Naive thymus-derived CD4-positive, alpha-beta T cell (primary cell): ENCODE results near the gene GRIK2. TPM values are rescaled to one million over a fixed set of nuclear protein-coding genes. Genes with fewer than 3 reads are reported as not detected.

Experiments used
- ATAC-seq: fragments of 150-1000 bp; cut with Tn5 transposase; 2 replicates; pipeline ENCODE4 v1.10.0; 2021; ENCODE audit warnings: mild to moderate bottlenecking, moderate library complexity
- CTCF ChIA-PET: fragments of 350-600 bp; sonication (Branson Sonifier 250); formaldehyde crosslinking; loops from one replicate; lab custom pipeline; 2021; ENCODE audit warnings: antibody characterized with exemption; lab: Charles Lee
- POLR2A ChIA-PET: fragments of 350-600 bp; sonication (Branson Sonifier 250); formaldehyde crosslinking; loops from one replicate; lab custom pipeline; 2021; ENCODE audit warnings: antibody characterized with exemption, inconsistent platforms; lab: Charles Lee
- DNase-seq, 9 donors: peaks; one replicate each; pipeline versions ENCODE4 v3.0.0 to v3.0.0-alpha.2; 2020 to 2022; ENCODE audit warnings: mixed read lengths in 1 of 9
- H3K27ac ChIP-seq: one replicate; pipeline ENCODE4 v1.7.0; 2013; ENCODE audit warnings: mild to moderate bottlenecking, low read depth, low read length, moderate library complexity
- H3K27me3 ChIP-seq, 2 donors: one replicate each; pipeline ENCODE4 v1.7.0; 2013; ENCODE audit warnings: low read length in 2 of 2, mild to moderate bottlenecking in 2 of 2, moderate library complexity in 2 of 2; ENCODE audit not compliant: control insufficient read depth in 2 of 2, insufficient read depth in 2 of 2
- H3K36me3 ChIP-seq, 3 experiments: 1 replicate in 2 of 3; 2 replicates in 1 of 3; pipeline ENCODE4 v1.7.0; 2013; ENCODE audit warnings: low read length in 3 of 3, mild to moderate bottlenecking in 3 of 3, moderate library complexity in 1 of 3; ENCODE audit not compliant: insufficient read depth in 3 of 3, control insufficient read depth in 2 of 3
- H3K4me1 ChIP-seq, 2 donors: one replicate each; pipeline ENCODE4 v1.7.0; 2013; ENCODE audit warnings: low read length in 2 of 2, mild to moderate bottlenecking in 2 of 2, moderate library complexity in 1 of 2; ENCODE audit not compliant: control insufficient read depth in 2 of 2, insufficient read depth in 2 of 2
- H3K4me3 ChIP-seq: 2 replicates; pipeline ENCODE4 v1.7.0; 2013; ENCODE audit warnings: mild to moderate bottlenecking, low read length
- H3K9me3 ChIP-seq, 3 experiments: 1 replicate in 2 of 3; 2 replicates in 1 of 3; pipeline ENCODE4 v1.7.0; 2013; ENCODE audit warnings: low read length in 3 of 3; ENCODE audit not compliant: control insufficient read depth in 2 of 3
- H3K27ac Mint-ChIP-seq, 9 donors: one replicate each; pipeline ENCODE4 v1.8.0; 2020 to 2022; ENCODE audit warnings: mixed read lengths in 9 of 9, mild to moderate bottlenecking in 8 of 9, moderate library complexity in 5 of 9, inconsistent platforms in 2 of 9
- H3K27me3 Mint-ChIP-seq, 5 donors: one replicate each; pipeline ENCODE4 v1.8.0; 2021 to 2022; ENCODE audit warnings: mixed read lengths in 5 of 5, mild to moderate bottlenecking in 1 of 5
- H3K36me3 Mint-ChIP-seq, 5 donors: one replicate each; pipeline ENCODE4 v1.8.0; 2020 to 2022; ENCODE audit warnings: mixed read lengths in 5 of 5, mild to moderate bottlenecking in 3 of 5, inconsistent platforms in 1 of 5
- H3K4me1 Mint-ChIP-seq, 7 donors: one replicate each; pipeline ENCODE4 v1.8.0; 2020 to 2022; ENCODE audit warnings: mixed read lengths in 7 of 7, mild to moderate bottlenecking in 3 of 7, inconsistent platforms in 1 of 7
- H3K4me3 Mint-ChIP-seq, 10 donors: one replicate each; pipeline ENCODE4 v1.8.0; 2020 to 2022; ENCODE audit warnings: mild to moderate bottlenecking in 10 of 10, mixed read lengths in 10 of 10, moderate library complexity in 6 of 10, inconsistent platforms in 2 of 10
- H3K9me3 Mint-ChIP-seq, 11 donors: one replicate each; pipeline ENCODE4 v1.8.0; 2020 to 2022; ENCODE audit warnings: mixed read lengths in 11 of 11, mild to moderate bottlenecking in 4 of 11, inconsistent platforms in 1 of 11, moderate library complexity in 1 of 11
- intact Hi-C, 2 donors: fragments of 100-400 bp; cut with micrococcal nuclease; formaldehyde crosslinking; loops; one replicate each; pipeline ENCODE4 v1.15.1; 2023
- polyA plus RNA-seq, 2 donors: library from polyadenylated mRNA; unstranded; fragments of 300-500 nt; fragmentation: Illumina TruSeq; gene quantifications; one replicate each; pipeline ENCODE4 v1.2.3, GENCODE V29; 2021
- total RNA-seq, 6 experiments: library from RNA in 5 of 6; stranded (reverse) in 5 of 6; gene quantifications; 1 replicate in 5 of 6; 2 replicates in 1 of 6; pipeline ENCODE4 v1.2.3 and lab custom pipeline; 2021 to 2026

Gene GRIK2
- total and polyA plus RNA-seq, 7 experiments from 2014 or later, result 0.16 to 0.22 TPM; not detected in 5

DNA sequence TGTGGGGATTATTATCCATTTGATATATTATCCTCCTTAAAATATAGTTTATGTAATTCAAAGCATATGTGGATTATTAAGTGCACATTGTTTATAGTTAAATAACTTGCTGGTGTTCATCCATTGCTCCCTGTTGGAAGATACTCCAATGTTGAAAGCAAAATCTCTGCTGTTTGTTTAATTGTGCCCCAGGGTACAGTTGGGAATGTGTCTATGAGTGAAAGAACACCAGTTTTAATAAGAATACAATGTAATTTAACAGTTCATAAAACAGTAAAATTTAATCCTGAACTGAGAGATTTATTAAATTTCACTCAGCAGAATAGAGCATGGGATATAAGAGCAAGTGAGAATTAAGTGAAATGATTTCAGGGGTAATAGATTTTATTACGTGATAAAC, 364.9 kb downstream of the GRIK2 start:
- DNase-seq, result no peak
- H3K27ac ChIP-seq, result no peak overlapping the region
- peaks cover 0 to 2% (median 0%) of the 10 kb centered on the region in 7 donors for H3K4me1 Mint-ChIP-seq
- H3K27me3 ChIP-seq, result no peaks in the 10 kb centered on the region
- no peak overlapping the region for H3K4me3 ChIP-seq
- H3K9me3 Mint-ChIP-seq, result peaks cover 0 to 5% (median 0%) of the 10 kb centered on the region in 11 donors
- CTCF ChIA-PET, result no interaction called here
- H3K4me1 ChIP-seq, result no peaks in the 10 kb centered on the region
- intact Hi-C loops, result no loop called here
- H3K4me3 Mint-ChIP-seq, result no peak overlapping the region
- no peak overlapping the region for H3K27ac Mint-ChIP-seq
- POLR2A ChIA-PET, result no interaction called here
- no peak for ATAC-seq
- H3K9me3 ChIP-seq, result no peaks in the 10 kb centered on the region
- H3K36me3 Mint-ChIP-seq, result no peaks in the 10 kb centered on the region
- H3K27me3 Mint-ChIP-seq, result no peaks in the 10 kb centered on the region
- no peaks in the 10 kb centered on the region for H3K36me3 ChIP-seq

DNA sequence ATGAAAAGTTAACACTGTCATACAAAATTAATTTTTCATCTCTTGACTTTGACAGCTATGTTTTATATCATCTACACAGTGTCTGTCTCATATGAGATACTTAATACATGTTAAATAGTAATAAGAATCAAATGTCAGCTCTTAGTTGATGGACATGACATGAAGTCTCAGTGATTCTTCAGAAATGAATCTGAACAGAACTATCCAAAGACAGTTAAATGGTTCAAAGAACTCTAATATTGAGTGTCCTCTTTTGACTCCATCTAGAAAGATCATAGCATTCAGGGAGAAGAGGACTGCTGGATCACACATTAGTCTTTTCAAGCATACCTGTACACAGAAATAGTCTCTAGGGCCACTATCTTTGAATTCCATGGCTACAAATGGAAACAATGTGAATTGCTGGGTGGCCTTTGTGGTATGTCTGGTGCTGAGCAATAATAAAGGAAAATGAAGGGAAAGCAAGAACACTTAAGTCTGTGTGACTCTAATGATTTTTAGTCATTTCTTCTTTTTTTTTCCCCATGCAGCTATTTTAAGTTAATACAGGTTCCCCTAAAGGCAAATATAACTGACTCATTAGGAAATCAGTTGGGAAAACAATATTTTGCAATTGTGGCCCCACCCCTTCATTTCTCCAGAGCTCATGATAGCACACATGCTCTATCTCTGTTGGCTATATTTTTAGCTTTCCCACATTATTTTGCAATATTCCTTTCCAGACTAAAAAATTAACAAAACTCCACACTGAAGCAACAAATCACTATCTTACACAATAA, 367.5 kb downstream of the GRIK2 start:
- no peak overlapping the region for H3K27ac Mint-ChIP-seq
- peaks cover 0 to 5% (median 0%) of the 10 kb centered on the region in 11 donors for H3K9me3 Mint-ChIP-seq
- CTCF ChIA-PET, result no interaction called here
- no peak overlapping the region for H3K4me3 Mint-ChIP-seq
- Histone ChIP-seq H3K9me3 (no peaks in the 10 kb centered on the region), H3K4me3 (no peak overlapping the region), H3K27me3 (no peaks in the 10 kb centered on the region), H3K4me1 (no peaks in the 10 kb centered on the region), H3K36me3 (no peaks in the 10 kb centered on the region), H3K27ac (no peak overlapping the region)
- no peaks in the 10 kb centered on the region for H3K27me3 Mint-ChIP-seq
- intact Hi-C loops, result no loop called here
- peaks cover 0 to 2% (median 0%) of the 10 kb centered on the region in 7 donors for H3K4me1 Mint-ChIP-seq
- ATAC-seq (peak; percentile 56), DNase-seq (no peak)
- H3K36me3 Mint-ChIP-seq, result no peaks in the 10 kb centered on the region
- POLR2A ChIA-PET, result no interaction called here

DNA sequence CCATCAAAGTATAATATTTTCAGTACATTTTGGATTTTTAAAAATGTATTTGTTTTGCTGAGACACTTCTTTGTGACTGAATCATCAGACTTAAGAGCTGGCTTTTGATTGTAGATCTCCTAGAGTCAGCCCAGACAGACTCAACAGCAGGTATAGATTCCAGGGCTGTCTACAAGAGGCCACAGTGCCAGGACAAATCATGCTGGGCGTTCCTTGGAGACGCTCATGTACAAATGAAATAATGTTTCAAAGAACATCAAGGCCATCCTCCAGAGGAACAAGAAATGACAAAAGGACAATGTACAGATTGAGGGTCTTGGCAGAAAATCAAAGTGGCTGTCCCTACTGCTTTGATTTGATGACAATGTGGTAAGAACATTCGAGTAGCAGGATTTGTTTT, 369.3 kb downstream of the GRIK2 start:
- intact Hi-C loops, result no loop called here
- no peaks in the 10 kb centered on the region for H3K27me3 Mint-ChIP-seq
- Histone ChIP-seq H3K27ac (no peak overlapping the region), H3K4me3 (no peak overlapping the region), H3K27me3 (no peaks in the 10 kb centered on the region), H3K4me1 (no peaks in the 10 kb centered on the region), H3K36me3 (no peaks in the 10 kb centered on the region), H3K9me3 (no peaks in the 10 kb centered on the region)
- peaks cover 0 to 5% (median 0%) of the 10 kb centered on the region in 11 donors for H3K9me3 Mint-ChIP-seq
- no peaks in the 10 kb centered on the region for H3K36me3 Mint-ChIP-seq
- ATAC-seq (no peak), DNase-seq (no peak)
- peaks cover 0 to 2% (median 0%) of the 10 kb centered on the region in 7 donors for H3K4me1 Mint-ChIP-seq
- ChIA-PET CTCF (no interaction called here), POLR2A (no interaction called here)
- no peak overlapping the region for H3K27ac Mint-ChIP-seq
- no peak overlapping the region for H3K4me3 Mint-ChIP-seq

DNA sequence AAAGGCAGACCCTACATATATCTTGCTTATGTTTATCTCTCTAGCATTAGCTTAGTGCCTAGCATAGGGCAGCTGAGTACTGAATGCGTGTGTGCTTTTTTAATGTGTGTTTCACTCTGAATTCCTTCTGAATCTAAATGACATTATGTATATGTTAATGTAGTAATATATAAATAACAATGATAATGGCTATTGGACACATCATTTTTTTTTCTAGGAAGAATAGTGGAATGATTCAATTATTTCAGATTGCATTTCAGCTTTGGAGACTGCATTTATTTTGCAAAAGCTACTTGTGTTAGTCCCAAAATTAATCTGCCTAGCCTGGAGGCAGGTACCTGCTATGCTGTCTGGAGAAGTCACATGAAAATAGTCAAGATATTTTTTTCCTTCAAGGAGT, 371.8 kb downstream of the GRIK2 start:
- H3K4me1 ChIP-seq, result no peaks in the 10 kb centered on the region
- H3K36me3 ChIP-seq, result no peaks in the 10 kb centered on the region
- intact Hi-C loops, result no loop called here
- H3K27me3 Mint-ChIP-seq, result no peaks in the 10 kb centered on the region
- H3K36me3 Mint-ChIP-seq, result no peaks in the 10 kb centered on the region
- ChIA-PET POLR2A (no interaction called here), CTCF (no interaction called here)
- H3K9me3 Mint-ChIP-seq, result peaks cover 0 to 5% (median 0%) of the 10 kb centered on the region in 11 donors
- H3K4me3 ChIP-seq, result no peak overlapping the region
- H3K27me3 ChIP-seq, result no peaks in the 10 kb centered on the region
- H3K27ac Mint-ChIP-seq, result no peak overlapping the region
- H3K27ac ChIP-seq, result no peak overlapping the region
- H3K4me3 Mint-ChIP-seq, result no peak overlapping the region
- ATAC-seq (no peak), DNase-seq (no peak)
- peaks cover 0 to 2% (median 0%) of the 10 kb centered on the region in 7 donors for H3K4me1 Mint-ChIP-seq
- no peaks in the 10 kb centered on the region for H3K9me3 ChIP-seq

DNA sequence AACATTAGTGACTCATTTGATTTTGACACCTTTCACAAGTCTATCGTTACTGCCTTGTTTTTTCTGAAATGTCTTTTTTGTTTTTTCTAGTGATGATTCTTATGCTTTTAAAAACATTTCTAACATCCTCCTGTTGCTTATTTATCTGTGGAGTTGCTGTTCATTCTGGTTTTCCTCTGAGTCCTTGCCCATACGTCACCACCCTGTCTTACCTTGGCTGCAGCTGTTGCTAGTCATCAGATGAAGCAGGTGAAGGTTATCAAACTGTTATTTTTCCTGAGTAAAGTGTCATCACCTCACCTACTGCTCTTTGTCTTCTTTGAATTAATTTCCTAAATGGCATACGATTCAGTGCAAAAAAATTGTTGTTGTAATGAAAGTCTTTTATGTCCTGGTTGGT, 376.6 kb downstream of the GRIK2 start:
- no peak for ATAC-seq
- no peaks in the 10 kb centered on the region for H3K4me1 Mint-ChIP-seq
- no peak overlapping the region for H3K27ac Mint-ChIP-seq
- H3K27me3 Mint-ChIP-seq, result no peaks in the 10 kb centered on the region
- H3K4me3 ChIP-seq, result no peak overlapping the region
- no peaks in the 10 kb centered on the region for H3K36me3 Mint-ChIP-seq
- peaks cover 0 to 4% (median 0%) of the 10 kb centered on the region in 11 donors for H3K9me3 Mint-ChIP-seq
- ChIA-PET POLR2A (no interaction called here), CTCF (no interaction called here)
- H3K4me1 ChIP-seq, result no peaks in the 10 kb centered on the region
- no peak for DNase-seq
- H3K9me3 ChIP-seq, result no peaks in the 10 kb centered on the region
- H3K36me3 ChIP-seq, result no peaks in the 10 kb centered on the region
- no peak overlapping the region for H3K4me3 Mint-ChIP-seq
- H3K27ac ChIP-seq, result no peak overlapping the region
- no peaks in the 10 kb centered on the region for H3K27me3 ChIP-seq
- intact Hi-C loops, result no loop called here

DNA sequence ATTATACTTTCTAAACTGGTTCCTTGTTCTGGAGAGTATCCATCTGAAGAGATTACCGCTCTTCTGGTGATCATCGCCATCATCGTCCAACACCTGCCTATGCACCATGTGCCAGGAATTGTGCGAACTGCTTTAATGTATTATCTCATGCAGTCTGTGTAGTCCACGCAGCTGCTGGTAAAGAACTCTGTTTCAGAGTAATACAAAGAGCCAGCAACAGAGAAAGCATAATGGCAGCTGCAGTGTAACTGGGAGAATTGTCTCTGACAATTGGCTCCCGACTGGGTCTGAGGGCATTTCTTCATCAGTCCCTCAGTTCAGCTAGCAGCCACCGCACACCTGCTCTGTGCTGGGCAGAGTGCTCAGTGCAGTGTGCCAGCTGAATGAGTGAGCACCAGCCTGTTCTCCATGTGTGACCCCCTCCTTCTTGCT, 383.4 kb downstream of the GRIK2 start:
- ATAC-seq, result no peak
- no peaks in the 10 kb centered on the region for H3K36me3 ChIP-seq
- Mint-ChIP-seq H3K27ac (no peak overlapping the region), H3K9me3 (peaks cover 0 to 4% (median 0%) of the 10 kb centered on the region in 11 donors), H3K27me3 (no peaks in the 10 kb centered on the region), H3K36me3 (no peaks in the 10 kb centered on the region), H3K4me3 (no peak overlapping the region), H3K4me1 (no peaks in the 10 kb centered on the region)
- H3K4me1 ChIP-seq, result no peaks in the 10 kb centered on the region
- H3K4me3 ChIP-seq, result no peak overlapping the region
- H3K27me3 ChIP-seq, result no peaks in the 10 kb centered on the region
- POLR2A ChIA-PET, result no interaction called here
- H3K9me3 ChIP-seq, result no peaks in the 10 kb centered on the region
- H3K27ac ChIP-seq, result no peak overlapping the region
- intact Hi-C loops, result no loop called here
- CTCF ChIA-PET, result no interaction called here
- no peak for DNase-seq

DNA sequence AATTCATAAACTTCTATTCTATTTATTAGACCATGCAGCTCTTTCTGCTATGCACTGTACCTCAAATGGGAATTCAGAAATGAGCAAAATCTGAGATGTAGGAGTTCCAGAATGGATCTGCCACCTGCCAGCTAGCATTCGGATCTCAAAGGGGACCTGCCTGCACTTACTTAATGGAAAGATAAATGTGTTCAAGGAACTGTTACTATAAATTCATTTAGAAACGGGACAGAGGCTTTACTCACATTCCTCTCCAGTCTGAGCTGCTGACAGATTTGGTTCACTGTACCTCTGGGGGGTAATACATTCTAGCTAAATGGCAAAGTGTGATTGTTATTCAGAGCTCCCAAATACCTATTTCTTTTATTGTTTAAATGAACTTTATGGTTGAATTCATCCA, 384.1 kb downstream of the GRIK2 start:
- H3K4me1 ChIP-seq, result no peaks in the 10 kb centered on the region
- POLR2A ChIA-PET, result no interaction called here
- no peaks in the 10 kb centered on the region for H3K36me3 Mint-ChIP-seq

More for the DNA sequence above, 384.1 kb downstream of the GRIK2 start:
- Histone ChIP-seq H3K27ac (no peak overlapping the region), H3K36me3 (no peaks in the 10 kb centered on the region), H3K9me3 (no peaks in the 10 kb centered on the region), H3K4me3 (no peak overlapping the region), H3K27me3 (no peaks in the 10 kb centered on the region)
- H3K9me3 Mint-ChIP-seq, result peaks cover 0 to 7% (median 0%) of the 10 kb centered on the region in 11 donors
- no peak overlapping the region for H3K27ac Mint-ChIP-seq
- DNase-seq, result no peak
- CTCF ChIA-PET, result interaction anchor here (0.6 kb wide), 1 partner anchor 44 kb away, joined by 3 read pairs; no protein-coding TSS in a partner anchor
- H3K27me3 Mint-ChIP-seq, result no peaks in the 10 kb centered on the region
- no peak for ATAC-seq
- intact Hi-C loops, result no loop called here
- no peak overlapping the region for H3K4me3 Mint-ChIP-seq
- no peaks in the 10 kb centered on the region for H3K4me1 Mint-ChIP-seq
